RPMI7951 (cell line): ENCODE results near the gene PPM1M. TPM values are rescaled to one million over a fixed set of nuclear protein-coding genes. Genes with fewer than 3 reads are reported as not detected.

ENCODE experiments used
- DNase-seq: peaks from one replicate; pipeline ENCODE4 v3.0.0-alpha.2; 2012; ENCODE audit warnings: low read depth
- total RNA-seq: library from RNA; depleted of rRNA; stranded (reverse); fragments of >200 nt; shearing (Covaris generic); gene quantifications from 2 replicates; pipeline ENCODE4 v1.2.3, GENCODE V29; 2014

The PPM1M gene
- total RNA-seq, 1 experiment from 2014 or later, result 12.3 TPM

- no peak for DNase-seq
Observed at GRCh38 chr3:52215351-52215750, 30.2 kb upstream of the PPM1M start.

- peak; percentile 97 for DNase-seq
Observed at GRCh38 chr3:52216585-52217408, 28.8 kb upstream of the PPM1M start.

- DNase-seq, result no peak
Observed at GRCh38 chr3:52217409-52217805, 28.2 kb upstream of the PPM1M start.

GRCh38 chr3:52218026-52218425 lies 27.5 kb upstream of the PPM1M start:
- DNase-seq, result no peak

- no peak for DNase-seq
Observed at GRCh38 chr3:52218454-52218853, 27.1 kb upstream of the PPM1M start.

- no peak for DNase-seq
Observed at GRCh38 chr3:52218937-52219650, 26.5 kb upstream of the PPM1M start.

- DNase-seq, result peak; percentile 74
Observed at GRCh38 chr3:52220380-52221026, 25.1 kb upstream of the PPM1M start.

GRCh38 chr3:52221141-52221562 lies 24.4 kb upstream of the PPM1M start:
- no peak for DNase-seq

- no peak for DNase-seq
Observed at GRCh38 chr3:52221563-52222318, 23.8 kb upstream of the PPM1M start.

GRCh38 chr3:52222319-52223221 lies 23.0 kb upstream of the PPM1M start:
- no peak for DNase-seq

GRCh38 chr3:52223449-52224408 lies 21.8 kb upstream of the PPM1M start:
- DNase-seq, result no peak

GRCh38 chr3:52225452-52226228 lies 19.9 kb upstream of the PPM1M start, which contains the start of gene TLR9:
Gene TLR9, minus strand, starts transcription at chr3:52225645. Its CDS starts 116 bp downstream, at chr3:52225529.
- DNase-seq, result no peak

- no peak for DNase-seq
Observed at GRCh38 chr3:52226229-52226817, 19.2 kb upstream of the PPM1M start.

- no peak for DNase-seq
Observed at GRCh38 chr3:52227117-52227516, 18.4 kb upstream of the PPM1M start.

GRCh38 chr3:52227766-52228165 lies 17.8 kb upstream of the PPM1M start:
- no peak for DNase-seq

- DNase-seq, result no peak
Observed at GRCh38 chr3:52228266-52228665, 17.3 kb upstream of the PPM1M start.

- DNase-seq, result no peak
Observed at GRCh38 chr3:52228751-52229291, 16.7 kb upstream of the PPM1M start.

GRCh38 chr3:52229656-52230055 lies 15.9 kb upstream of the PPM1M start:
- DNase-seq, result no peak
